Upper lobe of left lung (tissue), 4 donors: Measurements from ENCODE around the gene F12.

Source experiments
- CTCF ChIP-seq, 6 experiments: fragments of 450-650 bp in 4 of 6; fragments of 200-600 bp in 2 of 6; sonication (generic) in 2 of 6; IDR thresholded peaks; one replicate each; pipeline ENCODE4 v1.5.1; 2016 to 2019; ENCODE audit warnings: antibody characterized with exemption in 6 of 6
- POLR2A ChIP-seq, 4 donors: fragments of 450-650 bp; IDR thresholded peaks; one replicate each; pipeline ENCODE4 v1.5.1; 2016 to 2017; ENCODE audit warnings: antibody characterized with exemption in 4 of 4, mild to moderate bottlenecking in 2 of 4
- POLR2AphosphoS5 ChIP-seq, 2 donors: sonication (generic); formaldehyde crosslinking; IDR thresholded peaks; one replicate each; pipeline ENCODE4 v1.5.1; 2017; ENCODE audit warnings: antibody characterized with exemption in 2 of 2

- TF ChIP-seq CTCF (IDR thresholded peaks at IDR 0.05) (peak; percentile 56 to 94 (median 90)), POLR2AphosphoS5 (IDR thresholded peaks at IDR 0.05) (peak in 1 of 2 donors; percentile 53), POLR2A (IDR thresholded peaks at IDR 0.05) (peak in 2 of 4 donors; percentile 33 to 48)
These were observed 45.8 kb upstream of the F12 start for GRCh38 chr5:177455036-177455660.
